NCI-H2029 (cell line): ENCODE data around the gene COL6A3.

Experiments
- DNase-seq: peaks from one replicate; lab custom pipeline; 2025; lab: John Stamatoyannopoulos, UW

The COL6A3 gene

DNA sequence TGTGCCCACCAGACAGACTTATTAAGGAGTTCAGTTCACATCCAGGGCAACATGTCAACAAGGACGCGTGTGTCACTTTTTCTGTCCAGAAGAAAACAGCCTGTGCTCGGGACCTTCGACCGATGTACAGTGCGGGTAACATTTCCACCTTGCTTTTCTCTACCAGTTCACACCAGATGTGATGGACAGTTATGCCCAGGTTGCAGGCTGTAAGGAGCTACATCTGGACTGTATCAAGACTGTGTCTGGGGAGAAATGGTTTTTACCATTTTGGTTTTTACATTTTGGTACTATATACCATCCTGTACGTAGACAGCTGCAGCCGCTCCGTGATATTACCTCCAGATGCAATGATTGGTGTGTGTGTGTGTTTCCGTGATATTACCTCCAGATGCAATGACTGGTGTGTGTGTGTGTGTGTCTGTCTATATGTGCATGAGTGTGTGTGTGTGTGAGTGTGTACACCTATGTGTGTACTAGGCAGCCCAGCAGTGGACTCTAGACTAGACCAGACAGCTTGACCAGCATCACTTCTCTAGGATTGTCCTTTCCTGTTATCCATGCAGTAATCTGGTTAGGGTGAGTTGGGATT is 118.0 kb downstream of the COL6A3 start:
- no peak for DNase-seq

DNA sequence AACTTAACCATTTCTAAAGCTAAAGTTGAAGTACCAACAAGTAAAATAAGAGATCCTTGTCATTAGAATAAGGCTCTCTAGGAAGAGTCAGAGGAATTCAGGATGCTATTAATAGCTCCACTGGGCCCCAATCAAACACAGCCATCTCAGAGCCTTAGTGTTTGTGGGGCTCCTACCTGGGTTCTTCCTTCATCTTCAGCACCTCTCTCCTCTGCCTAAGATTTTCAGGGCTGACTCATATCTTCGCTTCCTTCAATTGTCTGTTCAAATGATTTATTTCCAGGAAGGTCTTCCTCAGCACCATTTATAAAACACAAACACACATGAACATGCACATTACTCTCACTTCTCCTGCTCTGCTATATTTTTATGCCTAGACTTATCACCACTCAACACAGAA is 119.5 kb downstream of the COL6A3 start:
- no peak for DNase-seq

DNA sequence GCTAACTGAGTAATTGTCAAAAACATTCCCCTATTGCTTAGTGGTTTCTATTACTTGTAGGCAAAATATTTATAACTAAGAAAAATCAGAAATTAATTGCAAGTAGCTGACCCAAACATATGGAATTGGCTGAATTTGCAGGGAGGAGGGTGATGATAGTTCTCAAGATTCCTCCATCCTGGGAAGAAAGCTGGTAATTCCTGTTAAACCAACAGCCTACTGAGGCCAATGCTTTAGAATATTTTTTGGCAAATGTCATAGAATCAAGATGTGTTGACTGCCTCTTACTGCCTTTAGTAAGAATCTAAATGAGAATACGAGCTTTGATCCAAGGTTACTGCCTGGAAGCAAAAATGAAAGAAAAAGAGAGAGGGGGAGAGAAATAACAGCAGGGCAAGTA is 120.0 kb downstream of the COL6A3 start:
- no peak for DNase-seq

DNA sequence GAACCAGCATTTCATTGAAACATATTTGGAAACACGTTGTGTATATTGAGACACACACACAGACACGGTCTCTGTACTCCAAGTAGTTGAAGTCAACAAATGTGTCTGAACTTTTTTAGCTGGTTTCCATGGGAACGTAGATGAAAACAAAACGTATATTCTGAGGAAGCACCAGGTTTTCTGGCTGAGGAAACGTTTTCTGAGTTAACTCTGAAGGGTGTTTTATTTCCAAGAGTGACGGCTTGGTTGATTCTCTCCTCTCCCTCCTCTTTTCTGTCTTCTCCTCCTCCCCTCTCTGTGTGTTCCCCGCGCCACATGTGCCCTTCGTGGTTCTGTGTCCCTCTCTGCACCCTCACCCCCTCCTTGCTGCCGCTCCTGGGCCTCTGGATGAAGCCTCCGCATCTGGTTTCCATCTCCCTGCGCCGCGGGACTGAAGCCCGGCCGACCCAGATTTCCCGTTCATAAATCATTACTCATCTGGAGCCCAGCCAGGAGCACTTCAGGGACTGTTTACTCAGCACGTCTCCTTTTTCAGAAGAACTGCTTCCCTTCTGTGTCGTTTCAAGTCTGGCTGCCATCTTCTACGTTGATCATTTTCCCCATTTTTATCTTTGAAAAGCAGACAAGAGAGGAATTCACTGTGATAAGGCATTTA is 122.7 kb downstream of the COL6A3 start:
- DNase-seq, result peak; percentile 87

DNA sequence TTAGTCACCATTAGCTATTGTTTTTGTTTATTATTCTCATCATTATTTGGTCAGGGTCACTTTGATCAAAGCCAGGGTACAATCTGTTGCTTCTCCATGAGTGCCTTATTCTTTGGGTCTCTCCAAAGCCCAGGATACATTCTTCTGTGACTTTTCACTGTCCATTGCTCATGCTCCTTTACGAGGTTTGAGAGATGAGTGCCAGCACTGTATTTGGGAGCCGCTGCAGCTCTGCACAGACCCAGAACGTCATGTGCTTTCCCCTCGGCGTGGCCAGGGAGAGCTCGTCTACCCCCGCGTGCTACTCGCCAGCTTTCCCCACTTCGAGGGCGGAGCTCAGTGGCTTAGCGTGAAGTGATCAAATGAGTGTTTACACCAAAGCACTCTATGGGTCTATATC is 123.7 kb downstream of the COL6A3 start:
- no peak for DNase-seq

DNA sequence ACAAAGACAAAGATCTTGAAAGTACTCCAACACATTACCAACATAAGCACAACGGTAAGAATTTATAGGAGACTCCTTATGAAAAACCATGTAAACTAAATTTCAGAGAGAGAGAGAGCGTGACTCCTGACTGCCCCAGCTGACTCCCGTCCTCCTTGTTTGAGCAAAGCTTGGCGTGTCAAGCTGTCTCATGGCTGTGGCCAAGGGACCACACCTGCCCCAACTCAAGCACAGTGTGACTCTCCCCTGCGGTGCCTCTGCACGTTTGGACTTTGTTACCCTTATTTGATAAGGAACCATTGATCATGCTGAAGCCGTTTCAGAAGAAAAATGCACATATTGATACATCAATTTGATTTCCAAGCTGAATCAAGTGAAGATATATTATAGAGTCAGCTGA is 124.8 kb downstream of the COL6A3 start:
- DNase-seq, result no peak

DNA sequence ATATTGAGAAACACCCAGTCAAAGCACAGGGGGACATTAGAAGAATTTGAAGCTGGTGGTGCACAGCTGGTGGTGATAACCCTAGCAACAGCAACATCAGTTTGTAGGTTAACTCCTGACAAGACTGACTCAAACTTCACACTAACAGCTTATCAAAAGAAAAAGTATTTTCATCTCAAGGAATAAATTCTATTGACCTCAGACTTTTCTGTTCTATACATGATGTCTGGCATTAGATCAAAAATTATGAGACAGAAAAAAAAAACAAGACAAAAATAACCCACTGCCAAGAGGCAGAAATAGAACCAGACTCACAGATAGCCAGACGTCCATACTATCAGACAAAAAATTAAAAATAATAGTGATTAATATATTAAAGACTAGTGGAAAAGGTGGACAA is 126.1 kb downstream of the COL6A3 start:
- no peak for DNase-seq

DNA sequence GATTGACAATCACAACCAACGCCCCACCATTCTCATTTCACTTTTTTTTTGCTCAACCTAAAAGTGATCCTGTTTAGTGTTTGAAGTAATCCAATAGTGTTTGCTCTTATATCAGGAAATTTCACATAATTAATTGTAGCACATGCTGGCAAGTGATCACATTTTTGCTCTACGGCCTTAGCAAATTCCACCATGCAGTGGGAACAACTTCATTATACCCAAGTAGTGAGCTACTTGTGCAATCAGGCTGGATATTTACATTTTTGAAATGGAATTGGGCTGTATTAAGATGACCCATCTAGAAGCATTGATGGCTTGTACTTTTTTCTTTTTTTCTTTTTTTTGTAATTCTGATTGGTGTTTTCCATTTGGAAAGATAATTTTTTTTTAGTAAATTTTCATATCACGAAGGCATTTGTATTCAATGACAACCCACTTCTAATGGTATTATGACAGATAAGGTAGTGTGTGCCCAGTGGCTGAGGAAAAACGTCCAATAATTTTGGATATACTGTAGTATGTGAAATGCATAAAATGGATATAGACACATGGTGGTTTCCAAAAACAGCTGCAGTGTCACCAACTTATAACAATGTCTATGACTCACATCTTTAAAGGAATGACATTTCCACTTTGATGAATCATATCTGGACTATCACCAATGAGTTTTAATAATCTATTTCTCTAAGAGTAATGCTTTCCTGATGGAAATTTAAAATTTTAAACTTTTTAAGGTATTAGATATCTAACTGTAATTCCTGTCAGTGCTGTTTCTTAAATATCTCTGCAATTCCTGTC is 130.6 kb downstream of the COL6A3 start:
- no peak for DNase-seq

DNA sequence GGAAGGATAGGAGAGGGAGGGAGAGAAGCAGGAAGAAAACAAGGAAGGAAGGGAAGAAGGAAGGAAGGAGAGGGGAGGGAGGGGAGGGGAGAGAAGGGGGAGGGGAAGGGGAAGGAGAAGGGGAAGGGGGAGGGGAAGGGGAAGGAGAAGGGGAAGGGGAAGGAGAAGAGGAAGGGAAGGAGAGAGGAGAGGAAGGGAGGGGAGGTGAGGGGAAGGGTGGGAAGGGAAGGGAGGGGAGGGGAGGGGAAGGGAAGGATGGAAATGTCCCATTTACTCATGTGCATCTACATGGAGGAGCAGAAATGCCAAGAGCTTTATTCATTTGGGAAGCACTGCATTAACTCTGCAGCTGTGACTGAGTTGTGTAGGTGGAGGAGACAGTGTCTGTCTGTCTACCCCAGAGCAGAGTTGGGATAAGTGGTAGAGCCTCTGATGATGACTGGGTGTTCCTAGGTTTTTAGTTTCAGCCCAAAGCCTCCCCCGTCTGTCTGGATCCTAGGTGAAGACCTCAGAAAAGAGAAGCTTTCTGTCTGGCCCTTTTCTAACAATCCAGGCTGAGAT is 131.3 kb downstream of the COL6A3 start:
- DNase-seq, result no peak

DNA sequence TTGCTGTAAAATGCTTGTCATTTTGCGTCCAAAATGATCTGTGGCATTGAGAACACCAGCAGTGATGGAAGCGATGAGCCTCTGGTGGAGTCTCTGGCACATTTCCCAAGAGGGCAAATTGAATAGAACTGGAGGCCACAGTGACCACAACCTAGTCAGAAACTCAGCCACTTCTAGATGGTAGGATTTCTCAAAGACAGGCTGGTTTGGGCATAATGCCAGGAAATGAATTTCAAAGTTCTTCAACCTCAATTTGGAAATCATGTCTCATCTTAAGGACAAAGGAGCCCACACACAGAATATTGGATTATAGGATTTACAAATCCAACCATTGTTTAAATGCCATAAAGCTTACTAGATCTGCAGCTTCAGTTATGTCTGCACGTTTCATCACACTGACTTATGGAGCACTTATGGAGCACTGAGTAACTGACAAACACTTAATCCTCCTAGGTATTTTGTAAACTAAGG is 132.1 kb downstream of the COL6A3 start:
- no peak for DNase-seq

DNA sequence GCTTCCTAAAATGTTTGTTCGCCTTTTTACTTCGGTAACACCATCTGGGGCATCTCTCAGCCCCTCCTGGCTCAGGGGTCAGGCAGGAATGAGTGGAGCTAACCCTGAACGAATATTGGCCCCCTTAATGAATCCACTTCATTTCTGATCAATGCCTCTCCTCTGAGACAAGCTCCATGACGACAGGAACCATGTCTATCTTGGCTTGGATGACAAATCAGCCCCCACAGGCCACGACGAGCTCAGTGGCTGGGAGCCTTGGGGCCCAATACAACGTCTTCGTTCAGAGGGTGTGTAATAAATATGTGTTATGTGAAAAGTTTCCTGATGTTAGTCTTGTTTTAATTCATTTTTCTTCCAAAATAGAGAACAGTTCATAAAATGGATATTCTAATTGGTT is 133.0 kb downstream of the COL6A3 start:
- no peak for DNase-seq

DNA sequence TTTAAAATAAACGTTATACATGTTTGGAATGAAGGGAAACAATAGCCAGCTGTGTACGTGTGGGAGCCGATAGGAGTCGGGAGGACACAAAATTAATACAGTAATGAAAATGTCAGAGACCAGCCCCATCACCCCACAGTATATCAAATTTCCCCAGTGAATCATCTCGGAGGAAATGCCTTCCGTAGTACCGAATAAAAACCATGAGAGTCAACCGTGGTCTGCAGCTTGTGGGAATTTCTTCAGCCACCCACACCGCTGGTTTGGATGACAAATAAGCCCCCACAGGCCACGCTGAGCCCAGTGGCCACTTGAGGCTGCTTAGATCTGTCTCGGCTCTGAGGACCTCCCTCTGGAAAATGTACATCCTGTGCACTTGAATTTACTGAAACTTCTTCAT is 133.7 kb downstream of the COL6A3 start:
- no peak for DNase-seq

DNA sequence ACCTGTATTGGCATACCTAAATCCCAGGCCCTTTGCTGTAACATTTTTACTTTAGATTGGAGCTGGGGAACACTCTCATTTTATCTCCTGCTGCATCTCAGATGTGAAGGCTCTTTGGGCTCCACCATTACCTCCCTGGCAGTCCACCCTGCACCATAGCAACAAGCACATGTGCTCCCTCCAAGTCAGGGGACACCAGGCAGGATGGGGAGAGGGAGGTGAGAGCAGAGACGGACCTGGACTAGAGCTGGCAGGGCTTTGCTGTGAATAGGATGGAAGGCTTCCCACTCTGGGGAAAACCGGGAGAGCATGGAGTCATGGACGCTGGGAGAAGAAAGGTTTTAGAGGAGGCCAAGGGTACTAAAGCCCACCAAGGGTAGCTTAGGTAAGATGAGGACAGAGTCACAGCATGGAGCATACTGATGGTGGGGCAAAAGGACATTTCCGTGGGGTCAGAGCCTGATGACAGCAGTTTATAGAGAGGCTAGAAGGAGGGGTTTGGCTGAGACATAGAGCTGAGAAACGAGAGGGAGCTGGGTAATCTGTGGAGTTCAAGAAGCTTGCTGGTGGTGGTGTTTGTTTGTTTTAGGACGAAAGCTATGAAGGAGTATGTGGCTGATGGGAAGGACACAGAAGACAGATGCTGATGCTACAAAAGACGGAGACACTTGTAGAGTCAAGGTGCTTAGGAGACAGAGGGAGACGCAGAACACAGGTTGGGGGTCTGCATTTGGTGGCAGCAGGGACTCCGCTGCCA is 134.8 kb downstream of the COL6A3 start:
- no peak for DNase-seq

DNA sequence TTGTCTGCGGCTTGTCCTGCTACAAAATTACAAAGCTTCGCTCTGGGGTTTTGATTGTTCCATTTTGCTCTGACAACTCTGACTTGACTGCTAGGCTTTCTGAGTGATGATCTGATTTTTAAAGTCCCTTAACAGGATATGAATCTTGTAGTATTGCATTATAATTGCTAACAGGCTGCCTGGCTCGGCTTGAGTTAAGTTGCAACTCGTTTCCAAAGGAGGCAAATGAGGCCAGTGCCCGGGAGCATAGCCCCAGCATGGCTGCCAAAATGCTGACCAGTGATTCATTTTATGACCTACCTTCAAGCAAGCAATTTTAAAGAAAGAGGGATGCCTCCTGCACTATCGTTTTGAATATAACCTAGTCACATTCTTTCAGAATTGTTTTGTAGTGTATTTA is 135.4 kb downstream of the COL6A3 start:
- DNase-seq, result no peak

DNA sequence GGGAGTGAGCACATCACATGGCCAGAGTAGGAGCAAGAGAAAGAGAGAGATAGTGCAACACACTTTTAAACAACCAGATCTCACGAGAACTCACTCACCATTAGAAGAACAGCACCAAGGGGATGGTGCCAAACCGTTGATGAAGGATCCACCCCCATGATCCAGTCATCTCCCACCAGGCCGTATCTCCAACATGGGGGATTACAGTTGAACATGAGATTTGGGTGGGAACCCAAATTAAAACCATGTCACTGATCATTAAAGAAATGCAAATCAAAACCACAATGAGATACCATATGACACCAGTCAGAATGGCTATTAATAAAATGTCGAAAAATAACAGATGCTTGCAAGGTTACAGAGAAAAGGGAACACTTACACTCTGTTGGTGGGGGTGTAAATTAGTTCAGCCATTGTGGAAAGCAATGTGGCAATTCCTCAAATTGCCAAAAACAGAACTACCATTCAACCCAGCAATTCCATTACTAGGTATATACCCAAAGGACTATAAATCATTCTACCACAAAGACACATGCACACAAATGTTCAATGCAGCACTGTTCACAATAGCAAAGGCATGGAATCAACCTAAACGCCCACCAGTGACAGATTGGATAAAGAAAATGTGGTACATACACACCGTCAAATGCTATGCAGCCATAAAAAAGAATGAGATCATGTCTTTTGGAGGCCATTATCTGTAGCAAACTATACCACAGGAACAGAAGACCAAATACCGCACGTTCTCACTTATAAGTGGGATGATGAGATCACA is 137.1 kb downstream of the COL6A3 start:
- DNase-seq, result no peak
